Raji (cell line): ENCODE results near the gene EBF3.

Source experiments
- POLR2A ChIP-seq: IDR thresholded peaks from 2 replicates; pipeline ENCODE4 v1.6.1; 2011; ENCODE audit warnings: low read depth, low read length, control low read depth; ENCODE audit not compliant: insufficient read depth

EBF3 gene

DNA sequence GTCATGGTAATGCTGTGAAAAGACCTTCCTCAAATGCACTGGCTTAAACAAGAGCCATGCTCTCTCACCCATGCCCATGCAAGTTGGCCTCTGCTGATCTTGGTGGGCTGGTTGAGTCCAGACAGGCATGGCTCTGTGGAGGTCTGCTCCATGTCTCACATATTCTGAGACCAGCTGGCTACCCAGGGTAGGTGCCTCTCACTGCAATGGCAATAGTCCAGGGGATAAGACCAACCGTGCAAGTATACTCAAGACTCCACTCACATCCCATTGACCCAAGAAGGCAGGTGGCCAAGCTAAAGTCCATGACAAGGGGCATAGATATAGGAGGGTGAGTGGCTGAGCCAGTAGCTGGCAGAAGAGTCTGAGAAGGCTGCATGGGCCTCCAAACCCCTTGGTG lies 14.2 kb upstream of the EBF3 start:
- TF ChIP-seq POLR2A, result no peak

DNA sequence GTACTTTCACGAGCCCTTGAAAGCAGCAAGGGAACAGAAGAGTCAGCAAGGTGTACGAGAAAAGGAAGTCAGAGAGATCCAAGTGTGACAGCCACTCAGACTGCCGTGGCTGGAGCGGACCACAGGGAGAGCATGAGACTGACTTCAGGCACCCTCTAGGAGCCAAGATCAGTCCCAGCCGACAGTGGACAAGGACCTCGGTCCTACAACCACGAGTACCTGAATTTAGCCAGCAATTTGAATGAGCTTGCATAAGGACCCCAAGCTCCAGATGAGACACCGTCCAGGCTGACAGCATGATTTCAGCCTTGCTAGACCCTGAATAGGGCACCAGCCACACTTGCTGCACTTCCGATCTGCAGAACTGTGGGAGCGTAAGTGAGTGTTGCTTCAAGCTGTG lies 13.7 kb upstream of the EBF3 start:
- no peak for TF ChIP-seq POLR2A

DNA sequence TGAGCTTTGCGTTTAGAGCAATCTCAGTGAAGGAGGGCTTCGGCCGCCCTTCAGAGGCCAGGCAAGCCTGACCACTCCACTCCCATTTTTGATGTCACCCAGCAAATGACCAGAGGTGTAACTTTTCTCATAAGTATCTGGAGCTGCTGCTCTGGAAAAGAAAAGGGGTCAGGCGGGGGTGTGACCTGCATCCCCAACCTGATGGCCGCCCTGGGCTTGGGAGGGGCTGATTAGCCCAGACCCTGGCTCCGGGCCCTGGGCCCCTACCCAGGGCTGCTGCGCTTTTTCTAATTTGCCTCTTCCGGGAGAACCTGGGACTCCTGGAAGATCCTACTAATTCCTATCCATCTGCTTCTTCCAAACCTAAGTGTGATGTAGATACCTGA lies 9.6 kb upstream of the EBF3 start:
- no peak for TF ChIP-seq POLR2A

DNA sequence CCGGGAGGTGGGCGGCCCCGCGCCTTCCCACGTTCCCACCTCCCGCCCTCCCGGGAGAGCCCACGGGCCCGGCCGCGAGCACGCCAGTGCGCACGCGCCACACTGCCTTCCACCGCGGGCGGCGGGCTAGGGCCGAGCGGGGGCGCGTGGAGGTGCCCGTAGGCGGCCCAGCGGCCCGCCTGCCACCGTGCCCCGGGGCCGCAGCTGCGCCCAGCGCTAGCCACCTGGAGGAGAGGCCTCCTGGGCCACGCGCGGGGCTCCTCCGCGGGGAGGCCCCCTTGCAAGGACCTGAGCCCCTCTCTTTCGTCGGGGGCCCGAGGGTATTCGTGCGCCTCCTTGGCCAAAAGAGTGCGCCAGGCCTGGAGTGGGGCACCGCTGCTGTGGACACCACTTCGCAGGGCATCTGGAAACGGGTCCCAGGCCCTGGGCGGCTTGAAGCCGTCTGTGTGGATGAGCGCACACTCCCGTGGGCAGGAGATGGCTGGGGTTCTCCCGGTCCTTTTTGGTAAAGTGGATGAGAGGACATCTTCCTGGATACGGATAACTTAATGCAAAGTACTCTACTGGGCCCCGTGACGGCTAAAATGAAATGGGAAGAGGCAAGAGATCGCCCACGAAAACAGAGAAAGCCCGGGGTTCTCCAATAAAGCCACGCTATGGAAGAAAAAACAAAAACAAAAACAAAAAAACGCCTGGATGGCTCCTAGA lies 9.0 kb upstream of the EBF3 start:
- TF ChIP-seq POLR2A, result no peak

DNA sequence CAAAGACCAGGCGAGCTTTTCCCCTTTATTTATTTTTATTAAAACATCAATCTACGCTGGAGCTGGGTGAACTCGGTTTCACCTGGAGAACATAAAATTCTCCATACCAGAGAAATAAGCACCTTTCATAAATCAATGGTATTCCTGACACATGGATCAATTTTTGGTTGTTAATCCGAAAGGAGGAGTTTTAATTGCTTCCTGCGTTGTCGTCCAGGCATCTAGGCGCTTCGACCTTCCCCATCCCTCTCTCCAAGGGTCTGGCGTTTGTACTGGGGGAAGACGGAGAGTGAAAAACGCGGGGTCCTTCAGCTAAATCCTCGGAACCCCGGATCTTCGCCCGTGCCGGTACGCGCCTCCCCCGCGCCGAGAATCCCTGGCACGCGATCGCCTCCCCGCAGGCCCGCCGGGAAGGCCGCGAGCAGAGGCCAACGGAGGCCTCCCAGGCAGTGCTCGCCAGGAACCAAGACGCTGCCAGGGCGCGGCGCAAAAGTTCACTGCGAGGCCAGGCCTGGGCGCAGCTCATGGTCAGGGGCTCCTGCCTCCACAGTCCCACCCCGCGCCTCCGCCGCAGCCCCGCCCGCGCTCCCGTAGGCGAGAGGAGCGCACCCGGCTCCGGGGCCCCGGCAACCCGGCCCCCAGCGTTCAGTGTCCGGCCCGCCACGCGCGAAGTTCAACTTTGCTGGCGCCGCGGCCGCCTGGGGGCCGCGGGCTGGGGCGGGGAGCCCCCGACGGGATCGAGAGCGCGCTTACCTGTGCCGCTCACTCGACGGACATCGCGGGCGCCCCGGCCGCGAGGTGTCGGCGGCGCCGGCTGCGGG lies 8.3 kb upstream of the EBF3 start:
- no peak for TF ChIP-seq POLR2A

DNA sequence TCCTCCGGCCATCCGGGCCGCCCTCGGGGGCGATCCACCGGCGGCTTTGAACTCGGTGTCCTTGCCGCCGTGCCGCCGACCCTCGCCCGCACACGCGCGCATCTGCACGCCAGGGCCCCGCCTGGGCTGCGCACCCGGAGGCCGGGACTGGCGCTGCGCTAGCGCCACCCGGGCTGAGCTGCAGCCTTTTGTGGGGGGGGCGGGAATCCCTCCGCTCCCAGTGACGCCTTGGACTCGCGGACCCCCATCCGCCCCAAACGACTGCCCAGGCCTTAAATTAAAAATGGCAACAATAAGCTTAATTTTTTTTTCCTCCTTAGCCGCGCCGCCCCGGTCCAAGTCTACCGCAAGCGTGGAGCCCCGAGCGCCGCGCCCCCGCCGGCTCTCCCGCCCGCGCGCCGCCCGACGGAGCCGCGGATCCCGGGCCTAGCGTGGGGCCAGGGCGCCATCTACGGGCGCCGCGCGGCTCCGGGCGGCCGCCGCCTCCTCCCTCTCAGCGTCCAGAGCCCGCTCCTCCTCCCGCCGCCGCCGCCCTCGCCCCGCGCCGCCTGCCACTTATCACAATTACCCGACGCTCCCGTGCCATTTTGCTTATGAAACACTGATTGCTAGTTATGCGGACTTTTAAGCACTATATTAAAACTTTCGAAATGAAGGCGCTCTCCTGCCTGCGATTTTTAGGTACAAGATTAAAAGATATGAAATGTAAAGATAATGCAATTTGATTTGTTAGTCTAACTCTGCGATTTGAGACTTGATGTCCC lies 7.5 kb upstream of the EBF3 start:
- TF ChIP-seq POLR2A, result no peak

DNA sequence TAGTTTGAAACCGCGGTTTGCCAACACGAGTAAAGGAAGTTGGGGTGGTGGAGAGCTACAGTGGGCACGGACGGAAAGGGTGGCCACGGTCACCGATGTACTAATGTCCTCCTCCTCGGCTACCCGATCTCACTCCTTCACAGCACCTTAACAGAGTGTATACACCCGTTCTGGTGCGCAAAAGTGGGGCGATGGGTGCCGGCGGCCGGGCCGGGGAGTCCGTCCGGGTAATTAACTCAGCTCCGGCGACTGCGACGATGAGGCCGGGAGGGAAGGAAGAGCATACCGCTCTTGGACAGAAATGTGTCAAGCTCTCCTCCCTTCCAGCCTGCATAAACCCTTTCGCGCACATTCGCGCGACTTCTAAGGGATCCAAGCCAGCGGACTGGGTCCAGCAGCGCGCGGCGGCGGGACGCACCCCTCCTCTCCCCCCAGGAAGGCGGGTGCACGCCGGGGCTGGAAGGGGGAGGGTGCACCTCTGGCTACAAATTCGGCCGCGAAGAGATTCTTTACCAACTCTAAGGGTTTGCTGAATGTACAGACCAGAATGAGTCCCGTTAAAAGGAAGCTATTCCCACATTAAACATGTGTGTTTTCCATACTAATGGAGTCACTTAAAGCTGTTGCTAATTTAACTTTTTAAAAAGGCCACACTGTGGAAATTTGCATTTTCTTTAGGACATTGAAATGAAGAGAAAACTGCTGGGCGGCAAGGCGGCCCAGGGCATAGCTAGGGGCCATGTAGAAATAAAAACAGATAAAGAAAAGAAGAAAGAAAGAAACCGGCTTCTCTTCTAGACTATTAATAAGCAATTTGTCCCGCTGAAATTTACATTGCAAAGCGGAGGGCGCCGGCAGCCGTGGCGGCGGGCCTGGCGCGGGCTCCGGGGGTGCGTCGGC lies 6.6 kb upstream of the EBF3 start:
- no peak for TF ChIP-seq POLR2A

DNA sequence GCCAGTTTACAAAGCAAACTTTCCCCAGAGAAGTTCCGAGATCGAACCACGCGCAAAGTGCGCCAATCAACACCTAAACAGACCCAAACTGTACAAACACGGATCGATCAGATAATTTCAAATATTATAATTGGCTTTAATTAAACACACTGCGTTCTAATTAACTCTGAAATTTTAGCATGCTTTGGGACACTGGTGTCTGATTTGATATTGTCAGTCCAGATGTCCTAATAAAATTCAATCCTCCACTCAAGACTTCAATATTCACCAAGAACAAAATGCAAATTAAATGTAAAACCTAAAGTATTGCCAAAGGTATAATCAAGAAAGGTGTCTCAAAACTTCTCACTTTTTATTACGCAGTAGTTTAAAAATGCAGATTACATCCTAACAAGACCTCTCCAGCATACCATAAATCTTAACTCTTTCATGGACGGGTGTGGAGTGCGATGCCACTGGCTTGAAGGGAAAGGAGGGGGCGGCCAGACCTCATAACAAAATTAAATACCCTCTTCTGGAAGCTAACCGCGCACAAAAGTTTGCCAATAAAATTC lies 5.9 kb upstream of the EBF3 start:
- no peak for TF ChIP-seq POLR2A

DNA sequence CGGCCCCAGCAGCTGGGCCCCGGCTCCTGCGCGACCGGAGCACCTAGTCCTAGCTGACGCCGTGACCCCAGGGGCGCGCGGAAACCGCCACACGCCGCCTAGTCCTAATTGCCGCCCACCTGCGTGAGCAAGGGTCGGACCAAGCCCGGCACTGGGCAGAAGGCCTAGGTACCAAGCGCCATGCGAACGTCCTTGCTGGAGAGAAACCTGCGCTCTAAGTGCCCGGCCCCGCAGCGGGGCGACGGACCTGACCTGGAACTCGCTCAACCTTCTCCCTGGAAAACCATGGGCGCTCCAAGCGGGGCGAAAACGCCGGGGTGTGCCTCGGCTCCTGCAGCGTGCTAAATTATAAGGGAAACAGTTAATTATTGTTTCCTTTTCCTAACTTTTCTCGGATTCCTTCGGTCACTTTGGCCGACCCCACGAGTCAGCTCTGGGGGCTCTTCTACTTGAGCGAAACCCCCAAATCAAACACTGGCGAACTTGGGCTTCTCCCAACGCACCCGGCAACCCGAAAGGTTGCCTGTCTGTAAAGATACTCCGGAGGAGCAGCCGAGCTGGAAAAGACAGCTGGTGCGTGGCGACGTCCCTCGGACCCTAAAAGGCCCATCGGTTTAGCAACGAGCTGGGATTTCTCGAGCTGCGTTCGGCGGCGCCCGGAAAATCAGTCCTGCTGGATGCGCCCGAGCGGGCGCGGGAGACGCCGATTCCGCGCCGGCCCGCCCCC lies 5.3 kb upstream of the EBF3 start:
- no peak for TF ChIP-seq POLR2A

DNA sequence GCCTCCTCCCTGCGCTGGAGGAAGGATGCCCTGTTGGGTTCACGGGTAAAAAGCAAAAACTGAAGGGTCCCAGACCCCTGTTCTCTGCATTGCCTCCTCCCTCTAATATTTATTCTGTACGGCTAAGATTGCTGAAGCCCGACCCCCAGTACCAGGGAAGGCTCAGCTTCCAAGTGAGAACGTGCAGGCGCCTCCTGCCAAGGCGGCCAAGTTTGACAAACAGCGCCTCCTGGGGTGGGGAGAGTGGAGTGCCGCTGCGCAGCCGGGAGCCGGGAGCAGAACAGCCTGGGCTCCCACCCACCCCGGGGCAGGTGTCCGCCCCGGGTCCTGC lies 4.7 kb upstream of the EBF3 start:
- TF ChIP-seq POLR2A, result no peak

DNA sequence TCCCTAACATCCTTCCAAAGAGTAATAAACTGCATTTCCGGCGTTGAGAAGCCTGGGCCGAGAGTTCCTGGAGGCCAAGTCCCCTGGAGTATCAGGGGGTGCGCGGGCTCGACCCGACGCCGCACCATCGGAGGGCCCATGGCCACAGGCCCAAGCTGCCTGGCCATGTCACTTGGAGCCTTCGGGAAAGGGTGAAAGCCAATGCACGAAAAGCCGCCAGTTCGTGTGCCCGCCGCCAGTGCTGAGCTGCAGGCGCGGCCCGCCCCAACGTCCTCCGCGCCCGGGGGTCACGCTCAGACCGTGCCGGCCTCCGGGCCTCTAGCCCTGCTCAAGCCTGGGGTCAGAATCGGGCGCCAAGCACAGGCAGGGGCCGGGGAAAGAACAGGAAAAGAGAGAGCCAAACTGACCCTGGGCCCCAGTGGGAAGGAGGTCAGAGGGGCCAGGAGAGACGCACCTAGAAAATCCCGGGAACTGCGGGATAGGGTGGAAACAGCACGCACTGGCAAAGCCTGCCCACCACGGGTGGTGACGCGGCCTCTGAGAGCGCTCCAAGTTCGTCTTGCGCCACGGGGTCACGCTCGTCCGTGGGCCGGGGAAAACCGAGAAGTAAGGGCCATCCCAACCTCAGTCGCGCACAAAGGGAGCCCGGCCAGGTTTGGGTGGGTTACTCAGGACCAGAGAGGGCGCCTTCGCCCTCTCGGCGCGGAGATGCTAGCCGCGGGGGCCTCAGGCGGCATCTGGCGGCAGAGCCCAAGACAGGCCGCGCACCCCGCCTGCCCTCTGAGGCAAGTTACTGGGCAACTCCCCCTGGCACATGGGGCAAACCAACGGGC lies 4.2 kb upstream of the EBF3 start:
- TF ChIP-seq POLR2A, result no peak

DNA sequence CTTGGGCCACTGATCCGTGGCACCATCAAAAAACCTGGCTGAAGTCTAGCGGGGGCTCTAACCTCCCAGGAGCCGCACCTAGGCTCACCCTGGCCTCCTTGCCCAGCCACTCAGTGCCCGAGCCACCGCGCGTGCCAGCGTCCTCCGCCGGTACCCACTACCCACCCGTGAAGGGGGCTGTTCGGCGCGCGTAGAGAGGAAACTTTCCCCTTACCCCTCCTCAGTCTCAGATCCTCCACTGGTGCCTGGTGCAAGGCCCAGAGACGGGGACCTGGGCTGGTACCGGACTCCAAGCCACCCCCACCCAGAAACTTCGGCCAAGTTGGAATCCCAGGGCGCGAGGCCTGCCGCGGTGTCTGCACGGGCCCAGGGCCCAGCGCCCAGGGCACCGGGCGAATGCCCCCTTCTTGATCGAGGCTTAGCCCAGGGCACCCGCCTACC lies 3.5 kb upstream of the EBF3 start:
- no peak for TF ChIP-seq POLR2A
